IMR-90 (cell line): ENCODE results near the gene FAM171A1. TPM values are rescaled to one million over a fixed set of nuclear protein-coding genes. Genes with fewer than 3 reads are reported as not detected.

Experiments
- ATAC-seq: fragments of 200-7000 bp; cut with Tn5 transposase; 2 replicates; pipeline ENCODE4 v1.9.1; 2020; ENCODE audit warnings: low read depth, mild to moderate bottlenecking, moderate library complexity
- BruUV-seq: library from RNA; stranded (reverse); fragments of 400-500 nt; replicated peaks from 2 replicates; lab custom pipeline; 2021; lab: Mats Ljungman, UMichigan
- CTCF ChIA-PET: fragments of 300-600 bp; formaldehyde crosslinking; extraction: SDS; loops from one replicate; lab custom pipeline; 2021; ENCODE audit warnings: antibody characterized with exemption; lab: Yijun Ruan, JAX
- POLR2A ChIA-PET: fragments of 300-600 bp; sonication (Branson Sonifier 250); formaldehyde crosslinking; loops from one replicate; lab custom pipeline; 2022; ENCODE audit warnings: antibody characterized with exemption; ENCODE audit not compliant: unreplicated experiment; lab: Charles Lee
- DNase-seq: peaks from one replicate; pipeline ENCODE4 v3.0.0; 2013
- H2AFZ ChIP-seq: replicated peaks from 2 replicates; pipeline ENCODE3; 2013; ENCODE audit warnings: low read length, mild to moderate bottlenecking; ENCODE audit not compliant: poor library complexity
- H2AK5ac ChIP-seq: 2 replicates; pipeline ENCODE4 v1.6.1; 2013; ENCODE audit warnings: low read depth, low read length, inconsistent platforms
- H2AK9ac ChIP-seq: replicated peaks from 2 replicates; pipeline ENCODE3; 2013; ENCODE audit warnings: mild to moderate bottlenecking, low read depth, low read length, moderate library complexity; ENCODE audit not compliant: poor library complexity
- H2BK120ac ChIP-seq: 2 replicates; pipeline ENCODE4 v1.6.1; 2013; ENCODE audit warnings: low read depth, low read length, inconsistent platforms
- H2BK15ac ChIP-seq: 3 replicates; pipeline ENCODE4 v1.6.1; 2013; ENCODE audit warnings: low read depth, low read length, inconsistent platforms
- H2BK20ac ChIP-seq: 2 replicates; pipeline ENCODE4 v1.6.1; 2013; ENCODE audit warnings: low read depth, mild to moderate bottlenecking, inconsistent platforms, low read length, moderate library complexity
- H2BK5ac ChIP-seq: 2 replicates; pipeline ENCODE4 v1.6.1; 2013; ENCODE audit warnings: mild to moderate bottlenecking, low read depth, low read length, inconsistent platforms; ENCODE audit not compliant: poor library complexity, severe bottlenecking
- H3K14ac ChIP-seq: replicated peaks from 2 replicates; pipeline ENCODE4 v1.6.1; 2013; ENCODE audit warnings: low read depth, low read length, inconsistent platforms
- H3K18ac ChIP-seq: 2 replicates; pipeline ENCODE4 v1.6.1; 2013; ENCODE audit warnings: low read depth, low read length, control low read depth
- H3K23ac ChIP-seq: 2 replicates; pipeline ENCODE4 v1.6.1; 2013; ENCODE audit warnings: low read depth, low read length, inconsistent platforms
- H3K27ac ChIP-seq: 2 replicates; pipeline ENCODE4 v1.5.1; 2013; ENCODE audit warnings: mild to moderate bottlenecking, control low read depth, low read length; ENCODE audit not compliant: insufficient read depth
- H3K27me3 ChIP-seq: 2 replicates; pipeline ENCODE4 v1.6.1; 2013; ENCODE audit warnings: low read length; ENCODE audit not compliant: control insufficient read depth, insufficient read depth
- H3K36me3 ChIP-seq: 2 replicates; pipeline ENCODE4 v1.6.1; 2013; ENCODE audit warnings: low read length, mixed read lengths; ENCODE audit not compliant: control insufficient read depth, insufficient read depth
- H3K4ac ChIP-seq: 2 replicates; pipeline ENCODE4 v1.6.1; 2013; ENCODE audit warnings: low read depth, low read length, inconsistent platforms
- H3K4me1 ChIP-seq: 2 replicates; pipeline ENCODE4 v1.6.1; 2013; ENCODE audit warnings: low read length, mixed read lengths; ENCODE audit not compliant: control insufficient read depth, insufficient read depth
- H3K4me2 ChIP-seq: 2 replicates; pipeline ENCODE4 v1.6.1; 2013; ENCODE audit warnings: low read depth, mild to moderate bottlenecking, control low read depth, low read length, moderate library complexity
- H3K4me3 ChIP-seq: 2 replicates; pipeline ENCODE4 v1.5.1; 2013; ENCODE audit warnings: low read depth, mild to moderate bottlenecking, control low read depth, low read length, moderate library complexity; ENCODE audit not compliant: insufficient read depth
- H3K56ac ChIP-seq: 2 replicates; pipeline ENCODE4 v1.6.1; 2013; ENCODE audit warnings: low read length, inconsistent platforms; ENCODE audit not compliant: insufficient read depth; ENCODE audit errors: extremely low read depth
- H3K79me1 ChIP-seq, 2 experiments: 2 replicates each; pipeline ENCODE4 v1.6.1; 2013; ENCODE audit warnings: low read length in 2 of 2, inconsistent platforms in 1 of 2, low read depth in 1 of 2
- H3K9ac ChIP-seq: 2 replicates; pipeline ENCODE4 v1.6.1; 2013; ENCODE audit warnings: low read depth, low read length, control low read depth
- H3K9me1 ChIP-seq: 2 replicates; pipeline ENCODE4 v1.6.1; 2013; ENCODE audit warnings: low read length, inconsistent platforms; ENCODE audit not compliant: insufficient read depth
- H3K9me3 ChIP-seq: 2 replicates; pipeline ENCODE4 v1.6.1; 2013; ENCODE audit warnings: low read length; ENCODE audit not compliant: control insufficient read depth, insufficient read depth
- H4K20me1 ChIP-seq: 2 replicates; pipeline ENCODE4 v1.6.1; 2013; ENCODE audit warnings: low read length, inconsistent platforms; ENCODE audit not compliant: insufficient read depth
- H4K5ac ChIP-seq: 2 replicates; pipeline ENCODE4 v1.6.1; 2013; ENCODE audit warnings: mild to moderate bottlenecking, low read depth, low read length, control low read depth
- H4K8ac ChIP-seq, 2 experiments: 2 replicates each; pipeline ENCODE4 v1.6.1; 2013; ENCODE audit warnings: low read depth in 2 of 2, low read length in 2 of 2, control low read depth in 1 of 2, inconsistent platforms in 1 of 2
- H4K91ac ChIP-seq: 2 replicates; pipeline ENCODE4 v1.6.1; 2013; ENCODE audit warnings: low read depth, low read length, inconsistent platforms; ENCODE audit not compliant: insufficient read depth
- BHLHE40 ChIP-seq: fragments of 150-350 bp; IDR thresholded peaks from 2 replicates; pipeline ENCODE4 v1.6.1; 2016; ENCODE audit warnings: mild to moderate bottlenecking, low read depth, low read length
- CEBPB ChIP-seq: IDR thresholded peaks from 2 replicates; pipeline ENCODE4 v1.6.1; 2012; ENCODE audit warnings: low read depth, low read length, improper control_type of control experiment
- CHD1 ChIP-seq: IDR thresholded peaks from 2 replicates; pipeline ENCODE4 v1.6.1; 2012; ENCODE audit warnings: low read depth, low read length, improper control_type of control experiment
- FOS ChIP-seq: fragments of 150-350 bp; IDR thresholded peaks from 2 replicates; pipeline ENCODE4 v1.6.1; 2016; ENCODE audit warnings: low read depth, low read length
- MAFK ChIP-seq: IDR thresholded peaks from 2 replicates; pipeline ENCODE4 v1.6.1; 2012; ENCODE audit warnings: low read depth, low read length, improper control_type of control experiment
- MAZ ChIP-seq: IDR thresholded peaks from 2 replicates; pipeline ENCODE4 v1.6.1; 2012; ENCODE audit warnings: low read depth, mild to moderate bottlenecking, low read length, improper control_type of control experiment, moderate library complexity, borderline replicate concordance
- MXI1 ChIP-seq: IDR thresholded peaks from 2 replicates; pipeline ENCODE4 v1.6.1; 2012; ENCODE audit warnings: low read depth, mild to moderate bottlenecking, low read length, moderate library complexity, borderline replicate concordance
- NFE2L2 ChIP-seq: fragments of 150-350 bp; IDR thresholded peaks from 2 replicates; pipeline ENCODE4 v1.6.1; 2016; ENCODE audit warnings: low read depth, mild to moderate bottlenecking, low read length
- POLR2A ChIP-seq: IDR thresholded peaks from 2 replicates; pipeline ENCODE4 v1.6.1; 2012; ENCODE audit warnings: mild to moderate bottlenecking, low read depth, low read length
- RAD21 ChIP-seq: IDR thresholded peaks from 2 replicates; pipeline ENCODE4 v1.6.1; 2012; ENCODE audit warnings: low read length, improper control_type of control experiment
- RCOR1 ChIP-seq: IDR thresholded peaks from 2 replicates; pipeline ENCODE4 v1.6.1; 2012; ENCODE audit warnings: mild to moderate bottlenecking, low read length, improper control_type of control experiment; ENCODE audit not compliant: insufficient replicate concordance
- RFX5 ChIP-seq: IDR thresholded peaks from 2 replicates; pipeline ENCODE4 v1.8.0; 2012; ENCODE audit warnings: low read depth, mild to moderate bottlenecking, low read length, moderate library complexity
- SMC3 ChIP-seq: fragments of 150-350 bp; IDR thresholded peaks from 2 replicates; pipeline ENCODE4 v1.6.1; 2016; ENCODE audit warnings: low read depth, mild to moderate bottlenecking, antibody characterized with exemption, low read length, moderate library complexity
- USF2 ChIP-seq: fragments of 150-350 bp; IDR thresholded peaks from 2 replicates; pipeline ENCODE4 v1.6.1; 2017; ENCODE audit warnings: mild to moderate bottlenecking, antibody characterized with exemption, low read length, low read depth
- WGBS, 2 experiments: methylation state at CpG; one replicate each; pipeline versions ENCODE4 v1.1.5 to v1.1.7; 2013; ENCODE audit warnings: missing lambda C conversion rate in 2 of 2; ENCODE audit not compliant: insufficient read length in 1 of 2; ENCODE audit errors: extremely low coverage in 2 of 2; 5-methylcytosine and 5-hydroxymethylcytosine counted together
- dilution Hi-C: fragments of 300-500 bp; cut with HindIII; formaldehyde crosslinking; loops from one replicate; pipeline ENCODE4 v1.14.3; 2018; ENCODE audit warnings: low sequenced_read_pairs; ENCODE audit not compliant: unreplicated experiment
- in situ Hi-C: fragments of 300-500 bp; cut with MboI; formaldehyde crosslinking; loops from 3 replicates; pipeline ENCODE4 v1.14.3; 2019; ENCODE audit warnings: low sequenced_read_pairs, inconsistent platforms, mixed read lengths
- intact Hi-C: fragments of 100-400 bp; cut with micrococcal nuclease; formaldehyde crosslinking; loops from 2 replicates; pipeline ENCODE4 v1.10.0; 2022
- polyA plus RNA-seq, 3 experiments: library from polyadenylated mRNA; depleted of rRNA; stranded (reverse); fragments of >200 nt; gene quantifications; 2 replicates each; pipeline ENCODE4 v1.2.3, GENCODE V29; 2012; ENCODE audit warnings: low replicate concordance in 1 of 3
- total RNA-seq: library from RNA; depleted of rRNA; stranded (reverse); fragments of >200 nt; gene quantifications from 2 replicates; pipeline ENCODE4 v1.2.3, GENCODE V29; 2012
- TF ChIP-seq, protein P1 (sequence below): conservative IDR thresholded peaks from 2 replicates; pipeline ENCODE4 v1.5.1; 2012; ENCODE audit warnings: mild to moderate bottlenecking, low read depth, low read length, improper control_type of control experiment

Gene FAM171A1
- total and polyA plus RNA-seq, 2 of the 4 experiments (the other 2 are of a cell fraction): 20.3 to 30.6 TPM

DNA sequence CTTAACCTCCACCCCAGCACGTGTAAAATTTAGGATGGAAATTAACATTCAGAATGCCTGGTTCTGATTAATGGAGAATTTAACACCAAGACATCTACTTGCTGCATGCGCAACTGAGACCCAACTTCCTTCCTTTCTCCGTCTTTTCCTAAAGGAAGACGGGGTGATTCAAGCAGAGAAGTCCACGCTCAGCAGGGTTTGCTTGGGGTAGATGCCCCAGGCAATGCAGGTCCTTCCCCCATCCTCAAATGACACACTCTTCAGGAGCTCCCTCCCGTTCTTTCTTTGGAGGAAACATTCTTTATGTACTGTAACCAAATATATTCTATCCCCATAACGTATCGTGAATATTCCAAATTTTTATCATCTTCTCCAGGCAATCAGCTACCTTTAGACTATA lies 47.0 kb downstream of the FAM171A1 start:
- no peaks in the 10 kb centered on the region for H3K36me3 ChIP-seq

More for the DNA sequence above, 47.0 kb downstream of the FAM171A1 start:
- H2BK20ac ChIP-seq: no peak overlapping the region
- no peak overlapping the region for H2BK5ac ChIP-seq
- POLR2A ChIA-PET: no interaction called here
- peaks cover 20 to 41% of the 10 kb centered on the region in 2 experiments for H3K79me1 ChIP-seq
- no peak overlapping the region for H2BK15ac ChIP-seq
- no peak overlapping the region for H3K56ac ChIP-seq
- no peak for ATAC-seq
- H4K5ac ChIP-seq: no peak overlapping the region
- no peak overlapping the region for H3K4me3 ChIP-seq
- no TSS peak for BruUV-seq
- WGBS, 2 experiments: 100% methylated on average over 3 of the region's 8 CpGs; no CpG with 5 or more reads in 1 of the 2 experiments
- H3K14ac ChIP-seq: no peak overlapping the region
- peaks cover 23% of the 10 kb centered on the region; the same call in 1 of the 2 replicates for H4K20me1 ChIP-seq
- in situ Hi-C loops (no loop called here), dilution Hi-C loops (no loop called here), intact Hi-C loops (no loop called here)
- no peak overlapping the region for H3K4me2 ChIP-seq
- no peak overlapping the region for H2BK120ac ChIP-seq
- H3K23ac ChIP-seq: no peak overlapping the region
- no peak overlapping the region for H2AK9ac ChIP-seq
- H3K9me1 ChIP-seq: peaks cover 3% of the 10 kb centered on the region; the same call in 1 of the 2 replicates
- H2AFZ ChIP-seq: no peak overlapping the region
- CTCF ChIA-PET: no interaction called here
- no peak overlapping the region for H4K91ac ChIP-seq
- H2AK5ac ChIP-seq: no peak overlapping the region
- H3K4me1 ChIP-seq: peaks cover 3% of the 10 kb centered on the region
- no peak for DNase-seq
- no peak overlapping the region for H3K27ac ChIP-seq
- H3K9me3 ChIP-seq: no peaks in the 10 kb centered on the region
- no peak overlapping the region for H3K4ac ChIP-seq
- H3K9ac ChIP-seq: no peak overlapping the region
- no peak overlapping the region for H4K8ac ChIP-seq
- no peaks in the 10 kb centered on the region; the same call in 1 of the 2 replicates for H3K27me3 ChIP-seq
- TF ChIP-seq BHLHE40 (no peak), CEBPB (no peak), RCOR1 (no peak), SMC3 (no peak), CHD1 (no peak), RAD21 (no peak), MAFK (no peak), RFX5 (no peak), FOS (no peak), POLR2A (no peak), MAZ (no peak), MXI1 (no peak), NFE2L2 (no peak), USF2 (no peak)
- TF ChIP-seq, protein P1, sequence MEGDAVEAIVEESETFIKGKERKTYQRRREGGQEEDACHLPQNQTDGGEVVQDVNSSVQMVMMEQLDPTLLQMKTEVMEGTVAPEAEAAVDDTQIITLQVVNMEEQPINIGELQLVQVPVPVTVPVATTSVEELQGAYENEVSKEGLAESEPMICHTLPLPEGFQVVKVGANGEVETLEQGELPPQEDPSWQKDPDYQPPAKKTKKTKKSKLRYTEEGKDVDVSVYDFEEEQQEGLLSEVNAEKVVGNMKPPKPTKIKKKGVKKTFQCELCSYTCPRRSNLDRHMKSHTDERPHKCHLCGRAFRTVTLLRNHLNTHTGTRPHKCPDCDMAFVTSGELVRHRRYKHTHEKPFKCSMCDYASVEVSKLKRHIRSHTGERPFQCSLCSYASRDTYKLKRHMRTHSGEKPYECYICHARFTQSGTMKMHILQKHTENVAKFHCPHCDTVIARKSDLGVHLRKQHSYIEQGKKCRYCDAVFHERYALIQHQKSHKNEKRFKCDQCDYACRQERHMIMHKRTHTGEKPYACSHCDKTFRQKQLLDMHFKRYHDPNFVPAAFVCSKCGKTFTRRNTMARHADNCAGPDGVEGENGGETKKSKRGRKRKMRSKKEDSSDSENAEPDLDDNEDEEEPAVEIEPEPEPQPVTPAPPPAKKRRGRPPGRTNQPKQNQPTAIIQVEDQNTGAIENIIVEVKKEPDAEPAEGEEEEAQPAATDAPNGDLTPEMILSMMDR: no peak
- no peak overlapping the region for H3K18ac ChIP-seq
